GM12878 (cell line): ENCODE measurements around the gene MAD1L1. TPM values are rescaled to one million over a fixed set of nuclear protein-coding genes. Genes with fewer than 3 reads are reported as not detected.

Experiments
- ATAC-seq: fragments of 200-7000 bp; cut with Tn5 transposase; 3 replicates; pipeline ENCODE4 v1.9.1; 2020; ENCODE audit warnings: mild to moderate bottlenecking, moderate library complexity
- BruUV-seq: library from RNA; stranded (reverse); fragments of 400-500 nt; replicated peaks from 2 replicates; lab custom pipeline; 2021; lab: Mats Ljungman, UMichigan
- CTCF ChIA-PET: fragments of 300-600 bp; sonication (Branson Sonifier 250); formaldehyde crosslinking; extraction: SDS; loops from one replicate; lab custom pipeline; 2021; ENCODE audit warnings: inconsistent platforms; lab: Yijun Ruan, JAX
- POLR2A ChIA-PET: fragments of 350-600 bp; formaldehyde crosslinking; extraction: SDS; loops from one replicate; lab custom pipeline; 2021; ENCODE audit warnings: inconsistent platforms; lab: Charles Lee
- RAD21 ChIA-PET: fragments of 300-600 bp; sonication (Branson Sonifier 250); formaldehyde crosslinking; loops from one replicate; lab custom pipeline; 2023; ENCODE audit warnings: antibody characterized with exemption; ENCODE audit not compliant: unreplicated experiment; lab: Charles Lee
- SMC1A ChIA-PET: fragments of 300-600 bp; sonication (Branson Sonifier 250); formaldehyde crosslinking; loops from one replicate; lab custom pipeline; 2023; ENCODE audit not compliant: unreplicated experiment, uncharacterized antibody; lab: Charles Lee
- DNase-seq: peaks from one replicate; pipeline ENCODE4 v3.0.0-alpha.2; 2011; ENCODE audit warnings: low read depth, low spot score
- FAIRE-seq: peaks from 3 replicates; lab custom pipeline; 2011; peaks lifted over from hg19 to GRCh38; lab: Jason Lieb, UNC
- H2AFZ ChIP-seq: 2 replicates; pipeline ENCODE4 v1.6.0; 2011; ENCODE audit warnings: low read depth, low read length, control low read depth; ENCODE audit not compliant: control insufficient read depth
- H3K27ac ChIP-seq: 2 replicates; pipeline ENCODE4 v1.5.1; 2011; ENCODE audit warnings: control low read depth; ENCODE audit not compliant: control insufficient read depth, insufficient read depth
- H3K27me3 ChIP-seq, 2 experiments: replicated peaks in 1 of 2; 2 replicates each; pipeline versions ENCODE4 v1.6.0 to v1.6.1; 2011; ENCODE audit warnings: low read length in 1 of 2; ENCODE audit not compliant: control insufficient read depth in 2 of 2, insufficient read depth in 2 of 2
- H3K36me3 ChIP-seq, 2 experiments: 2 replicates each; pipeline ENCODE4 v1.5.1; 2011; ENCODE audit warnings: low read length in 1 of 2; ENCODE audit not compliant: control insufficient read depth in 2 of 2, insufficient read depth in 2 of 2
- H3K4me1 ChIP-seq: 2 replicates; pipeline ENCODE4 v1.6.1; 2011; ENCODE audit warnings: mild to moderate bottlenecking, low read length, moderate library complexity, mixed read lengths; ENCODE audit not compliant: control insufficient read depth, insufficient read depth
- H3K4me2 ChIP-seq: 2 replicates; pipeline ENCODE4 v1.6.0; 2011; ENCODE audit warnings: control low read depth; ENCODE audit not compliant: control insufficient read depth, insufficient read depth
- H3K4me3 ChIP-seq: fragments of 200-600 bp; sonication (generic); 2 replicates; pipeline ENCODE4 v1.5.1; 2016
- H3K79me2 ChIP-seq: 2 replicates; pipeline ENCODE4 v1.6.0; 2011; ENCODE audit warnings: low read length; ENCODE audit not compliant: control insufficient read depth, insufficient read depth
- H3K9ac ChIP-seq: 2 replicates; pipeline ENCODE4 v1.8.0; 2011; ENCODE audit warnings: low read length, control low read depth, mixed read lengths; ENCODE audit not compliant: control insufficient read depth, insufficient read depth
- H3K9me3 ChIP-seq: replicated peaks from 3 replicates; pipeline ENCODE4 v1.5.1; 2011; ENCODE audit warnings: mild to moderate bottlenecking, low read length; ENCODE audit not compliant: control insufficient read depth, insufficient read depth
- H4K20me1 ChIP-seq: 2 replicates; pipeline ENCODE4 v1.6.0; 2011; ENCODE audit not compliant: control insufficient read depth, insufficient read depth
- DPF2 ChIP-seq: fragments of 450-650 bp; IDR thresholded peaks from 2 replicates; pipeline ENCODE4 v1.6.1; 2017; ENCODE audit warnings: mild to moderate bottlenecking
- EZH2 ChIP-seq: IDR thresholded peaks from 2 replicates; pipeline ENCODE4 v1.6.1; 2012; ENCODE audit warnings: low read depth, mild to moderate bottlenecking, control low read depth, inconsistent platforms, low read length, borderline replicate concordance; ENCODE audit not compliant: control insufficient read depth
- IKZF1 ChIP-seq: fragments of 450-650 bp; conservative IDR thresholded peaks from 2 replicates; pipeline ENCODE4 v1.6.1; 2017; ENCODE audit warnings: antibody characterized with exemption, mild to moderate bottlenecking
- IRF3 ChIP-seq: fragments of 450-650 bp; IDR thresholded peaks from 2 replicates; pipeline ENCODE4 v1.6.1; 2014; ENCODE audit warnings: mild to moderate bottlenecking
- IRF5 ChIP-seq: fragments of 450-650 bp; IDR thresholded peaks from 2 replicates; pipeline ENCODE4 v1.6.1; 2017; ENCODE audit warnings: borderline replicate concordance
- MTA3 ChIP-seq: IDR thresholded peaks from 2 replicates; pipeline ENCODE4 v1.6.1; 2012; ENCODE audit warnings: low read length, inconsistent platforms, borderline replicate concordance
- NFYA ChIP-seq: IDR thresholded peaks from 2 replicates; pipeline ENCODE4 v1.6.1; 2011; ENCODE audit warnings: low read depth, mild to moderate bottlenecking, low read length, improper control_type of control experiment, borderline replicate concordance
- NFYB ChIP-seq: IDR thresholded peaks from 2 replicates; pipeline ENCODE4 v1.6.1; 2011; ENCODE audit warnings: low read depth, mild to moderate bottlenecking, low read length, improper control_type of control experiment, moderate library complexity; ENCODE audit not compliant: insufficient read depth
- PML ChIP-seq: IDR thresholded peaks from 2 replicates; pipeline ENCODE4 v1.6.1; 2012; ENCODE audit warnings: low read length, inconsistent platforms
- POLR2AphosphoS2 ChIP-seq: IDR thresholded peaks from 2 replicates; pipeline ENCODE4 v1.6.1; 2011; ENCODE audit warnings: low read depth, mild to moderate bottlenecking, low read length, improper control_type of control experiment, moderate library complexity
- SP1 ChIP-seq: IDR thresholded peaks from one replicate; pipeline ENCODE4 v1.6.1; 2011; ENCODE audit warnings: low read depth, low read length
- SRF ChIP-seq, 2 experiments: IDR thresholded peaks; 2 replicates each; pipeline ENCODE4 v1.6.1; 2011; ENCODE audit warnings: low read depth in 2 of 2, low read length in 2 of 2, mild to moderate bottlenecking in 1 of 2, moderate library complexity in 1 of 2
- SUZ12 ChIP-seq: fragments of 200-600 bp; sonication (generic); IDR thresholded peaks from one replicate; pipeline ENCODE4 v1.6.1; 2018; ENCODE audit warnings: antibody characterized with exemption, mild to moderate bottlenecking; ENCODE audit not compliant: unreplicated experiment
- YBX1 ChIP-seq: fragments of 450-650 bp; IDR thresholded peaks from 2 replicates; pipeline ENCODE4 v1.6.1; 2016; ENCODE audit warnings: antibody characterized with exemption
- ZBED1 ChIP-seq: IDR thresholded peaks from 2 replicates; pipeline ENCODE4 v1.6.1; 2016; ENCODE audit warnings: borderline replicate concordance
- ZNF217 ChIP-seq: fragments of 450-650 bp; IDR thresholded peaks from 2 replicates; pipeline ENCODE4 v1.6.1; 2017; ENCODE audit warnings: antibody characterized with exemption, mild to moderate bottlenecking
- WGBS: methylation state at CpG from one replicate; pipeline ENCODE4 v1.1.6; 2016; ENCODE audit warnings: low lambda C conversion rate; ENCODE audit not compliant: insufficient replicate concordance, insufficient coverage; ENCODE audit errors: missing lambda C conversion rate; 5-methylcytosine and 5-hydroxymethylcytosine counted together
- in situ Hi-C: fragments of 300-500 bp; cut with MboI; formaldehyde crosslinking; loops from 9 replicates; pipeline ENCODE4 v1.14.3; 2018; ENCODE audit warnings: mixed read lengths
- intact Hi-C: fragments of 100-400 bp; cut with micrococcal nuclease; formaldehyde crosslinking; loops from one replicate; pipeline ENCODE4 v1.14.2; 2022; ENCODE audit not compliant: unreplicated experiment
- polyA plus RNA-seq, 11 experiments: library from polyadenylated mRNA; depleted of rRNA in 4 of 11; unstranded in 6 of 11; stranded (reverse) in 5 of 11; fragments of >200 nt; fragmentation: Nextera tagmentation in 4 of 11; fragmentation: Illumina TruSeq in 1 of 11; extraction: Ambion mirVana in 4 of 11; extraction: Trizol in 1 of 11; gene quantifications; 1 replicate in 1 of 11; 2 replicates in 10 of 11; pipeline versions ENCODE4 v1.2.1 to v1.2.3, GENCODE V29; 2011 to 2016; ENCODE audit warnings: inconsistent platforms in 2 of 11, missing spikeins in 2 of 11, low read depth in 1 of 11
- total RNA-seq, 4 experiments: library from RNA; depleted of rRNA in 3 of 4; stranded (reverse); fragments of >200 nt in 3 of 4; fragmentation: Illumina TruSeq in 1 of 4; extraction: Trizol in 1 of 4; gene quantifications; 2 replicates each; pipeline versions ENCODE4 v1.2.1 to v1.2.3, GENCODE V29; 2013 to 2021
- TF ChIP-seq, protein P1 (sequence below): IDR thresholded peaks from 2 replicates; pipeline ENCODE4 v1.6.1; 2012; ENCODE audit warnings: low read depth, low read length, improper control_type of control experiment
- TF ChIP-seq, protein P2 (sequence below): fragments of 450-650 bp; IDR thresholded peaks from 2 replicates; pipeline ENCODE4 v1.6.1; 2016; ENCODE audit warnings: mild to moderate bottlenecking
- TF ChIP-seq, protein P3 (sequence below): IDR thresholded peaks from 2 replicates; pipeline ENCODE4 v1.6.1; 2012; ENCODE audit warnings: low read depth, low read length, improper control_type of control experiment

MAD1L1 gene
- total and polyA plus RNA-seq, 10 of the 15 experiments (the other 5 are each of a cell fraction or from before 2014, with no cell fraction given) = 2.2 to 76.8 (median 38.3) TPM

DNA sequence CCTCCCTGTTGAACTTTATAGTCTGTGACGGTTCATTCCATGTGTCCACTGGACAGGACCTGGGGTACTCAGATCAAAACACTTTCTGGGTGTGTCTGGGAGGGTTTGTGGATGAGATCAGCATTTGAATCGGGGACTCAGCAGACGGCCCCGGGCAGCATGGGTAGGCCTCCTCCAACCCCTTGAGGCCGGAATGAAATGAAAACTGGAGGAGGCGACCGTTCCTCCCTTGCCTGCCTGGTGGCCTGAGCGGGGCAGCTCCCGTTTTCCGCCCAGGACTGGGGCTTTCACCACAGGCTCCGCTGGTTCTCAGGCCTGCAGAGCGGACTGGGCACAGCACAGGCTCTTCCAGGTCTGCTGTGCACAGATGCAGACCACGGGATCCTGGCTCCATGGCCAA lies 247.7 kb downstream of the MAD1L1 start (continued):
- TF ChIP-seq, protein P1, sequence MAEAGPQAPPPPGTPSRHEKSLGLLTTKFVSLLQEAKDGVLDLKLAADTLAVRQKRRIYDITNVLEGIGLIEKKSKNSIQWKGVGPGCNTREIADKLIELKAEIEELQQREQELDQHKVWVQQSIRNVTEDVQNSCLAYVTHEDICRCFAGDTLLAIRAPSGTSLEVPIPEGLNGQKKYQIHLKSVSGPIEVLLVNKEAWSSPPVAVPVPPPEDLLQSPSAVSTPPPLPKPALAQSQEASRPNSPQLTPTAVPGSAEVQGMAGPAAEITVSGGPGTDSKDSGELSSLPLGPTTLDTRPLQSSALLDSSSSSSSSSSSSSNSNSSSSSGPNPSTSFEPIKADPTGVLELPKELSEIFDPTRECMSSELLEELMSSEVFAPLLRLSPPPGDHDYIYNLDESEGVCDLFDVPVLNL = no peak
- TF ChIP-seq SP1 = no peak
- no peak for TF ChIP-seq POLR2AphosphoS2
- no peak for TF ChIP-seq IKZF1

- intact Hi-C loops (no loop called here), in situ Hi-C loops (no loop called here)
- no peak overlapping the region for H2AFZ ChIP-seq
- CTCF ChIA-PET = no interaction called here
- RAD21 ChIA-PET = no interaction called here
- H4K20me1 ChIP-seq = no peaks in the 10 kb centered on the region
- no peak overlapping the region for H3K4me2 ChIP-seq
- H3K9ac ChIP-seq = no peak overlapping the region
- H3K79me2 ChIP-seq = no peaks in the 10 kb centered on the region
- POLR2A ChIA-PET = no interaction called here
- no TSS peak for BruUV-seq
- DNase-seq (no peak), FAIRE-seq (no peak), ATAC-seq (no peak)
- H3K27ac ChIP-seq = no peak overlapping the region
- WGBS = 86% methylated on average over 6 of the region's 6 CpGs
- H3K4me3 ChIP-seq = no peak overlapping the region
- H3K9me3 ChIP-seq = no peaks in the 10 kb centered on the region; the same call in 2 of the 3 replicates
- TF ChIP-seq NFYB (no peak), EZH2 (no peak), SRF (IDR thresholded peaks at IDR 0.05; ENCODE audit: low read depth in 2 of 2, low read length in 2 of 2) (no peak), ZBED1 (no peak), DPF2 (no peak), SP1 (no peak), PML (no peak), ZNF217 (no peak), YBX1 (no peak), IRF5 (no peak), MTA3 (no peak), IRF3 (no peak), NFYA (no peak), SUZ12 (no peak)
- TF ChIP-seq, protein P2, sequence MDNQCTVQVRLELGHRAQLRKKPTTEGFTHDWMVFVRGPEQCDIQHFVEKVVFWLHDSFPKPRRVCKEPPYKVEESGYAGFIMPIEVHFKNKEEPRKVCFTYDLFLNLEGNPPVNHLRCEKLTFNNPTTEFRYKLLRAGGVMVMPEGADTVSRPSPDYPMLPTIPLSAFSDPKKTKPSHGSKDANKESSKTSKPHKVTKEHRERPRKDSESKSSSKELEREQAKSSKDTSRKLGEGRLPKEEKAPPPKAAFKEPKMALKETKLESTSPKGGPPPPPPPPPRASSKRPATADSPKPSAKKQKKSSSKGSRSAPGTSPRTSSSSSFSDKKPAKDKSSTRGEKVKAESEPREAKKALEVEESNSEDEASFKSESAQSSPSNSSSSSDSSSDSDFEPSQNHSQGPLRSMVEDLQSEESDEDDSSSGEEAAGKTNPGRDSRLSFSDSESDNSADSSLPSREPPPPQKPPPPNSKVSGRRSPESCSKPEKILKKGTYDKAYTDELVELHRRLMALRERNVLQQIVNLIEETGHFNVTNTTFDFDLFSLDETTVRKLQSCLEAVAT = no peak
- TF ChIP-seq, protein P3, sequence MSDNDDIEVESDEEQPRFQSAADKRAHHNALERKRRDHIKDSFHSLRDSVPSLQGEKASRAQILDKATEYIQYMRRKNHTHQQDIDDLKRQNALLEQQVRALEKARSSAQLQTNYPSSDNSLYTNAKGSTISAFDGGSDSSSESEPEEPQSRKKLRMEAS = no peak
- SMC1A ChIA-PET = no interaction called here
- H3K27me3 ChIP-seq = no peaks in the 10 kb centered on the region
- H3K4me1 ChIP-seq = peaks cover 7% of the 10 kb centered on the region
- H3K36me3 ChIP-seq = peaks cover 0 to 11% of the 10 kb centered on the region in 2 experiments; a peak in 2 of 4 replicates
These were observed 250.9 kb downstream of the MAD1L1 start for GRCh38 chr7:1981878-1982230.
